HepG2 (cell line): ENCODE data around the gene STK11.

ENCODE experiments used
- MYNN ChIP-seq: sonication (generic); formaldehyde crosslinking; IDR thresholded peaks from 2 replicates; pipeline ENCODE4 v1.4.0; 2020; ENCODE audit warnings: mild to moderate bottlenecking, low read depth, missing genetic modification reagents
- ZFP1 ChIP-seq: IDR thresholded peaks from 2 replicates; pipeline ENCODE4 v1.6.1; 2016

- TF ChIP-seq ZFP1 = no peak
- no peak for TF ChIP-seq MYNN (CRISPR knock-in tag)
Measured at GRCh38 chr19:1276628-1277022, 71.0 kb downstream of the STK11 start.
